IMR-90 (cell line): ENCODE results near the gene GMEB2. TPM values are rescaled to one million over a fixed set of nuclear protein-coding genes. Genes with fewer than 3 reads are reported as not detected.

Experiments used
- ATAC-seq: fragments of 200-7000 bp; cut with Tn5 transposase; 2 replicates; pipeline ENCODE4 v1.9.1; 2020; ENCODE audit warnings: low read depth, mild to moderate bottlenecking, moderate library complexity
- BruUV-seq: library from RNA; stranded (reverse); fragments of 400-500 nt; replicated peaks from 2 replicates; lab custom pipeline; 2021; lab: Mats Ljungman, UMichigan
- CTCF ChIA-PET: fragments of 300-600 bp; formaldehyde crosslinking; extraction: SDS; loops from one replicate; lab custom pipeline; 2021; ENCODE audit warnings: antibody characterized with exemption; lab: Yijun Ruan, JAX
- POLR2A ChIA-PET: fragments of 300-600 bp; sonication (Branson Sonifier 250); formaldehyde crosslinking; loops from one replicate; lab custom pipeline; 2022; ENCODE audit warnings: antibody characterized with exemption; ENCODE audit not compliant: unreplicated experiment; lab: Charles Lee
- DNase-seq: peaks from one replicate; pipeline ENCODE4 v3.0.0; 2013
- H2AFZ ChIP-seq: replicated peaks from 2 replicates; pipeline ENCODE3; 2013; ENCODE audit warnings: low read length, mild to moderate bottlenecking; ENCODE audit not compliant: poor library complexity
- H2AK5ac ChIP-seq: 2 replicates; pipeline ENCODE4 v1.6.1; 2013; ENCODE audit warnings: low read depth, low read length, inconsistent platforms
- H2AK9ac ChIP-seq: replicated peaks from 2 replicates; pipeline ENCODE3; 2013; ENCODE audit warnings: mild to moderate bottlenecking, low read depth, low read length, moderate library complexity; ENCODE audit not compliant: poor library complexity
- H2BK120ac ChIP-seq: 2 replicates; pipeline ENCODE4 v1.6.1; 2013; ENCODE audit warnings: low read depth, low read length, inconsistent platforms
- H2BK15ac ChIP-seq: 3 replicates; pipeline ENCODE4 v1.6.1; 2013; ENCODE audit warnings: low read depth, low read length, inconsistent platforms
- H2BK20ac ChIP-seq: 2 replicates; pipeline ENCODE4 v1.6.1; 2013; ENCODE audit warnings: low read depth, mild to moderate bottlenecking, inconsistent platforms, low read length, moderate library complexity
- H2BK5ac ChIP-seq: 2 replicates; pipeline ENCODE4 v1.6.1; 2013; ENCODE audit warnings: mild to moderate bottlenecking, low read depth, low read length, inconsistent platforms; ENCODE audit not compliant: poor library complexity, severe bottlenecking
- H3K14ac ChIP-seq: replicated peaks from 2 replicates; pipeline ENCODE4 v1.6.1; 2013; ENCODE audit warnings: low read depth, low read length, inconsistent platforms
- H3K18ac ChIP-seq: 2 replicates; pipeline ENCODE4 v1.6.1; 2013; ENCODE audit warnings: low read depth, low read length, control low read depth
- H3K23ac ChIP-seq: 2 replicates; pipeline ENCODE4 v1.6.1; 2013; ENCODE audit warnings: low read depth, low read length, inconsistent platforms
- H3K27ac ChIP-seq: 2 replicates; pipeline ENCODE4 v1.5.1; 2013; ENCODE audit warnings: mild to moderate bottlenecking, control low read depth, low read length; ENCODE audit not compliant: insufficient read depth
- H3K27me3 ChIP-seq: 2 replicates; pipeline ENCODE4 v1.6.1; 2013; ENCODE audit warnings: low read length; ENCODE audit not compliant: control insufficient read depth, insufficient read depth
- H3K36me3 ChIP-seq: 2 replicates; pipeline ENCODE4 v1.6.1; 2013; ENCODE audit warnings: low read length, mixed read lengths; ENCODE audit not compliant: control insufficient read depth, insufficient read depth
- H3K4ac ChIP-seq: 2 replicates; pipeline ENCODE4 v1.6.1; 2013; ENCODE audit warnings: low read depth, low read length, inconsistent platforms
- H3K4me1 ChIP-seq: 2 replicates; pipeline ENCODE4 v1.6.1; 2013; ENCODE audit warnings: low read length, mixed read lengths; ENCODE audit not compliant: control insufficient read depth, insufficient read depth
- H3K4me2 ChIP-seq: 2 replicates; pipeline ENCODE4 v1.6.1; 2013; ENCODE audit warnings: low read depth, mild to moderate bottlenecking, control low read depth, low read length, moderate library complexity
- H3K4me3 ChIP-seq: 2 replicates; pipeline ENCODE4 v1.5.1; 2013; ENCODE audit warnings: low read depth, mild to moderate bottlenecking, control low read depth, low read length, moderate library complexity; ENCODE audit not compliant: insufficient read depth
- H3K56ac ChIP-seq: 2 replicates; pipeline ENCODE4 v1.6.1; 2013; ENCODE audit warnings: low read length, inconsistent platforms; ENCODE audit not compliant: insufficient read depth; ENCODE audit errors: extremely low read depth
- H3K79me1 ChIP-seq, 2 experiments: 2 replicates each; pipeline ENCODE4 v1.6.1; 2013; ENCODE audit warnings: low read length in 2 of 2, inconsistent platforms in 1 of 2, low read depth in 1 of 2
- H3K9ac ChIP-seq: 2 replicates; pipeline ENCODE4 v1.6.1; 2013; ENCODE audit warnings: low read depth, low read length, control low read depth
- H3K9me1 ChIP-seq: 2 replicates; pipeline ENCODE4 v1.6.1; 2013; ENCODE audit warnings: low read length, inconsistent platforms; ENCODE audit not compliant: insufficient read depth
- H3K9me3 ChIP-seq: 2 replicates; pipeline ENCODE4 v1.6.1; 2013; ENCODE audit warnings: low read length; ENCODE audit not compliant: control insufficient read depth, insufficient read depth
- H4K20me1 ChIP-seq: 2 replicates; pipeline ENCODE4 v1.6.1; 2013; ENCODE audit warnings: low read length, inconsistent platforms; ENCODE audit not compliant: insufficient read depth
- H4K5ac ChIP-seq: 2 replicates; pipeline ENCODE4 v1.6.1; 2013; ENCODE audit warnings: mild to moderate bottlenecking, low read depth, low read length, control low read depth
- H4K8ac ChIP-seq, 2 experiments: 2 replicates each; pipeline ENCODE4 v1.6.1; 2013; ENCODE audit warnings: low read depth in 2 of 2, low read length in 2 of 2, control low read depth in 1 of 2, inconsistent platforms in 1 of 2
- H4K91ac ChIP-seq: 2 replicates; pipeline ENCODE4 v1.6.1; 2013; ENCODE audit warnings: low read depth, low read length, inconsistent platforms; ENCODE audit not compliant: insufficient read depth
- BHLHE40 ChIP-seq: fragments of 150-350 bp; IDR thresholded peaks from 2 replicates; pipeline ENCODE4 v1.6.1; 2016; ENCODE audit warnings: mild to moderate bottlenecking, low read depth, low read length
- CEBPB ChIP-seq: IDR thresholded peaks from 2 replicates; pipeline ENCODE4 v1.6.1; 2012; ENCODE audit warnings: low read depth, low read length, improper control_type of control experiment
- MAFK ChIP-seq: IDR thresholded peaks from 2 replicates; pipeline ENCODE4 v1.6.1; 2012; ENCODE audit warnings: low read depth, low read length, improper control_type of control experiment
- MAZ ChIP-seq: IDR thresholded peaks from 2 replicates; pipeline ENCODE4 v1.6.1; 2012; ENCODE audit warnings: low read depth, mild to moderate bottlenecking, low read length, improper control_type of control experiment, moderate library complexity, borderline replicate concordance
- MXI1 ChIP-seq: IDR thresholded peaks from 2 replicates; pipeline ENCODE4 v1.6.1; 2012; ENCODE audit warnings: low read depth, mild to moderate bottlenecking, low read length, moderate library complexity, borderline replicate concordance
- NFE2L2 ChIP-seq: fragments of 150-350 bp; IDR thresholded peaks from 2 replicates; pipeline ENCODE4 v1.6.1; 2016; ENCODE audit warnings: low read depth, mild to moderate bottlenecking, low read length
- RCOR1 ChIP-seq: IDR thresholded peaks from 2 replicates; pipeline ENCODE4 v1.6.1; 2012; ENCODE audit warnings: mild to moderate bottlenecking, low read length, improper control_type of control experiment; ENCODE audit not compliant: insufficient replicate concordance
- SMC3 ChIP-seq: fragments of 150-350 bp; IDR thresholded peaks from 2 replicates; pipeline ENCODE4 v1.6.1; 2016; ENCODE audit warnings: low read depth, mild to moderate bottlenecking, antibody characterized with exemption, low read length, moderate library complexity
- WGBS, 2 experiments: methylation state at CpG; one replicate each; pipeline versions ENCODE4 v1.1.5 to v1.1.7; 2013; ENCODE audit warnings: missing lambda C conversion rate in 2 of 2; ENCODE audit not compliant: insufficient read length in 1 of 2; ENCODE audit errors: extremely low coverage in 2 of 2; 5-methylcytosine and 5-hydroxymethylcytosine counted together
- dilution Hi-C: fragments of 300-500 bp; cut with HindIII; formaldehyde crosslinking; loops from one replicate; pipeline ENCODE4 v1.14.3; 2018; ENCODE audit warnings: low sequenced_read_pairs; ENCODE audit not compliant: unreplicated experiment
- in situ Hi-C: fragments of 300-500 bp; cut with MboI; formaldehyde crosslinking; loops from 3 replicates; pipeline ENCODE4 v1.14.3; 2019; ENCODE audit warnings: low sequenced_read_pairs, inconsistent platforms, mixed read lengths
- intact Hi-C: fragments of 100-400 bp; cut with micrococcal nuclease; formaldehyde crosslinking; loops from 2 replicates; pipeline ENCODE4 v1.10.0; 2022
- polyA plus RNA-seq, 3 experiments: library from polyadenylated mRNA; depleted of rRNA; stranded (reverse); fragments of >200 nt; gene quantifications; 2 replicates each; pipeline ENCODE4 v1.2.3, GENCODE V29; 2012; ENCODE audit warnings: low replicate concordance in 1 of 3
- total RNA-seq: library from RNA; depleted of rRNA; stranded (reverse); fragments of >200 nt; gene quantifications from 2 replicates; pipeline ENCODE4 v1.2.3, GENCODE V29; 2012
- TF ChIP-seq, protein P1 (sequence below): fragments of 150-350 bp; IDR thresholded peaks from 2 replicates; pipeline ENCODE4 v1.6.1; 2017; ENCODE audit warnings: mild to moderate bottlenecking, antibody characterized with exemption, low read length, low read depth
- TF ChIP-seq, protein P2 (sequence below): fragments of 150-350 bp; IDR thresholded peaks from 2 replicates; pipeline ENCODE4 v1.6.1; 2016; ENCODE audit warnings: low read depth, mild to moderate bottlenecking, low read length, moderate library complexity, borderline replicate concordance
- TF ChIP-seq, protein P3 (sequence below): conservative IDR thresholded peaks from 2 replicates; pipeline ENCODE4 v1.5.1; 2012; ENCODE audit warnings: mild to moderate bottlenecking, low read depth, low read length, improper control_type of control experiment

Gene GMEB2
- total and polyA plus RNA-seq, 2 of the 4 experiments (the other 2 are of a cell fraction): 5.0 to 10.0 TPM

DNA sequence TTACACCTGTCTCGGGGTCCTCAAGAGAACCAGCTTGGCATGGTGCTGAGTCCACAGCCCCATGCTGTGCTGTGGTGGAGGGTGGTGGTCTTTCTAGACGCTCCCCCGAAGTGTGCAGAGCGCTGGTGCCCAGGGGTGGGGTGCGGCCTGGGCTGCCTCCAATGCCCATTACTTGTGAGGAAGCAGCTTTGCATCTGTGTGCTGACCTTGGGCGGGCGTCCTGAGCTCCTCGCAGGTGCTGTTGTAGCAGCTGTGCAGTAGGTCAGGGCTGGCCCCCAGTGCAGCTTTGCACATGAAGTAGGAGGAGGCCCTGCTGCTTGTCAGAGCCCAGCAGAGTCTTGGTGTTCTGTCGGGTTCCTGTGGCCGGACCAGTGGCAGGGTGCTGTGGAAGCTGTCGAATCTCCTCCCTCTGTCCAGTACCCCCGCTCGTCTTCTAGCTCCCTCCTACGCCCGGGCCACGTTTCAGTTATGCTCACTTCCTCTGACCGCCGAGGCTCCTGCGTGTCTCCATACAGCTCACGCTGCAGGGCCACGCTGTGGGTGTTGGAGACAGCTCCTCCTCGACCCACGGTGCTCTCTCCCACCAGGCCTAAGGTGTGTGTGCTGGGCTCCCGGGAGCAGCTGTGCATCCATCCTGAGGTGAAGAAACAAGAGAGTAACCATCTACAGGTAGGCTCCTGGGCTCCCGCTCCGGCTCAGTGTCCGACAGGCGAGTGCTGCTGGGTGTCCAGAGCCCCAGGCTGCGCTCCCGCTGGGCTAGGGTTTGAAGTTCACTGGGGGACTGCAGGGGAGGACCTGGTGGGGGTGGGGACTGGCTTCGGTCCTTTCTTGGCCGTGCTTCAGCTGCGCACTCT is 35.3 kb upstream of the GMEB2 start:
- Histone ChIP-seq H4K5ac (no peak overlapping the region), H3K27ac (no peak overlapping the region), H2AFZ (no peak overlapping the region), H4K20me1 (peaks cover 3% of the 10 kb centered on the region; the same call in 1 of the 2 replicates), H4K91ac (no peak overlapping the region), H3K79me1 (peaks cover 18 to 56% of the 10 kb centered on the region in 2 experiments), H3K4me2 (no peak overlapping the region), H3K9me1 (0 out of 2 replicates have a peak, but pooled peaks cover 7% of the 10 kb centered on the region), H3K27me3 (no peaks in the 10 kb centered on the region), H4K8ac (no peak overlapping the region), H3K56ac (no peak overlapping the region), H2BK20ac (no peak overlapping the region), H3K9me3 (no peaks in the 10 kb centered on the region), H2BK120ac (no peak overlapping the region), H3K4me3 (no peak overlapping the region), H2AK5ac (no peak overlapping the region), H2BK15ac (no peak overlapping the region), H3K18ac (no peak overlapping the region), H3K4me1 (peaks cover 12% of the 10 kb centered on the region), H3K14ac (no peak overlapping the region), H3K9ac (no peak overlapping the region), H3K23ac (no peak overlapping the region), H3K4ac (no peak overlapping the region), H3K36me3 (peaks cover 41% of the 10 kb centered on the region), H2AK9ac (no peak overlapping the region), H2BK5ac (no peak overlapping the region)
- ChIA-PET POLR2A (no interaction called here), CTCF (no interaction called here)
- TF ChIP-seq MAFK (no peak), CEBPB (no peak), MXI1 (no peak), RCOR1 (no peak), BHLHE40 (no peak), MAZ (no peak), NFE2L2 (no peak), SMC3 (no peak)
- TF ChIP-seq, protein P1, sequence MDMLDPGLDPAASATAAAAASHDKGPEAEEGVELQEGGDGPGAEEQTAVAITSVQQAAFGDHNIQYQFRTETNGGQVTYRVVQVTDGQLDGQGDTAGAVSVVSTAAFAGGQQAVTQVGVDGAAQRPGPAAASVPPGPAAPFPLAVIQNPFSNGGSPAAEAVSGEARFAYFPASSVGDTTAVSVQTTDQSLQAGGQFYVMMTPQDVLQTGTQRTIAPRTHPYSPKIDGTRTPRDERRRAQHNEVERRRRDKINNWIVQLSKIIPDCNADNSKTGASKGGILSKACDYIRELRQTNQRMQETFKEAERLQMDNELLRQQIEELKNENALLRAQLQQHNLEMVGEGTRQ: no peak
- TF ChIP-seq, protein P2, sequence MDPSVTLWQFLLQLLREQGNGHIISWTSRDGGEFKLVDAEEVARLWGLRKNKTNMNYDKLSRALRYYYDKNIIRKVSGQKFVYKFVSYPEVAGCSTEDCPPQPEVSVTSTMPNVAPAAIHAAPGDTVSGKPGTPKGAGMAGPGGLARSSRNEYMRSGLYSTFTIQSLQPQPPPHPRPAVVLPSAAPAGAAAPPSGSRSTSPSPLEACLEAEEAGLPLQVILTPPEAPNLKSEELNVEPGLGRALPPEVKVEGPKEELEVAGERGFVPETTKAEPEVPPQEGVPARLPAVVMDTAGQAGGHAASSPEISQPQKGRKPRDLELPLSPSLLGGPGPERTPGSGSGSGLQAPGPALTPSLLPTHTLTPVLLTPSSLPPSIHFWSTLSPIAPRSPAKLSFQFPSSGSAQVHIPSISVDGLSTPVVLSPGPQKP: no peak
- TF ChIP-seq, protein P3, sequence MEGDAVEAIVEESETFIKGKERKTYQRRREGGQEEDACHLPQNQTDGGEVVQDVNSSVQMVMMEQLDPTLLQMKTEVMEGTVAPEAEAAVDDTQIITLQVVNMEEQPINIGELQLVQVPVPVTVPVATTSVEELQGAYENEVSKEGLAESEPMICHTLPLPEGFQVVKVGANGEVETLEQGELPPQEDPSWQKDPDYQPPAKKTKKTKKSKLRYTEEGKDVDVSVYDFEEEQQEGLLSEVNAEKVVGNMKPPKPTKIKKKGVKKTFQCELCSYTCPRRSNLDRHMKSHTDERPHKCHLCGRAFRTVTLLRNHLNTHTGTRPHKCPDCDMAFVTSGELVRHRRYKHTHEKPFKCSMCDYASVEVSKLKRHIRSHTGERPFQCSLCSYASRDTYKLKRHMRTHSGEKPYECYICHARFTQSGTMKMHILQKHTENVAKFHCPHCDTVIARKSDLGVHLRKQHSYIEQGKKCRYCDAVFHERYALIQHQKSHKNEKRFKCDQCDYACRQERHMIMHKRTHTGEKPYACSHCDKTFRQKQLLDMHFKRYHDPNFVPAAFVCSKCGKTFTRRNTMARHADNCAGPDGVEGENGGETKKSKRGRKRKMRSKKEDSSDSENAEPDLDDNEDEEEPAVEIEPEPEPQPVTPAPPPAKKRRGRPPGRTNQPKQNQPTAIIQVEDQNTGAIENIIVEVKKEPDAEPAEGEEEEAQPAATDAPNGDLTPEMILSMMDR: no peak
- intact Hi-C loops (no loop called here), in situ Hi-C loops (no loop called here), dilution Hi-C loops (no loop called here)
- no TSS peak for BruUV-seq
- DNase-seq (no peak), ATAC-seq (no peak)
- 91% methylated on average over 15 of the region's 33 CpGs; no CpG with 5 or more reads in 1 of the 2 experiments for WGBS, 2 experiments
